HCT116 (cell line): ENCODE data around the gene EIF2D. TPM values are rescaled to one million over a fixed set of nuclear protein-coding genes. Genes with fewer than 3 reads are reported as not detected.

Experiments used
- ATAC-seq: fragments of 200-7000 bp; cut with Tn5 transposase; 2 replicates; pipeline ENCODE4 v1.9.1; 2020; ENCODE audit warnings: mild to moderate bottlenecking, moderate library complexity
- BruUV-seq: library from RNA; stranded (reverse); fragments of 400-500 nt; replicated peaks from 2 replicates; lab custom pipeline; 2021; lab: Mats Ljungman, UMichigan
- CTCF ChIA-PET: fragments of 300-600 bp; sonication (Branson Sonifier 250); formaldehyde crosslinking; loops from one replicate; lab custom pipeline; 2021; ENCODE audit warnings: antibody characterized with exemption; lab: Charles Lee
- POLR2A ChIA-PET: fragments of 300-600, 350-600 bp; sonication (Branson Sonifier 250); formaldehyde crosslinking; loops from one replicate; lab custom pipeline; 2021; ENCODE audit warnings: antibody characterized with exemption; lab: Charles Lee
- RAD21 ChIA-PET, 2 experiments: fragments of 300-600 bp; sonication (Branson Sonifier 250); formaldehyde crosslinking; loops; one replicate each; lab custom pipeline; 2023; ENCODE audit warnings: low total read pairs in 2 of 2; ENCODE audit not compliant: uncharacterized antibody in 2 of 2, unreplicated experiment in 2 of 2, low non-redundant PET in 1 of 2; lab: Charles Lee
- DNase-seq: peaks from one replicate; pipeline ENCODE4 v3.0.0-alpha.2; 2010; ENCODE audit warnings: low read depth, low spot score
- H2AFZ ChIP-seq: fragments of 200-600 bp; shearing (Covaris generic), sonication (generic); 2 replicates; pipeline ENCODE4 v1.6.1; 2017; ENCODE audit warnings: low read depth, mixed run types, mixed read lengths, antibody characterized with exemption, low read length; ENCODE audit not compliant: poor library complexity, severe bottlenecking
- H3K27ac ChIP-seq: 2 replicates; pipeline ENCODE4 v1.5.1; 2012; ENCODE audit warnings: low read depth, low read length
- H3K27me3 ChIP-seq: fragments of 200-600 bp; sonication (generic); 2 replicates; pipeline ENCODE4 v1.6.1; 2016; ENCODE audit warnings: mixed run types, low read length, mixed read lengths; ENCODE audit not compliant: insufficient read depth
- H3K36me3 ChIP-seq, 2 experiments: fragments of 200-500 bp in 1 of 2; fragments of 200-600 bp in 1 of 2; sonication (Bioruptor generic) in 1 of 2; sonication (generic) in 1 of 2; 2 replicates each; pipeline versions ENCODE4 v1.5.1 to v1.6.1; 2014 to 2016; ENCODE audit warnings: low read length in 2 of 2, inconsistent platforms in 1 of 2, mixed read lengths in 1 of 2, mixed run types in 1 of 2; ENCODE audit not compliant: insufficient read depth in 2 of 2, control insufficient read depth in 1 of 2
- H3K4me1 ChIP-seq, 2 experiments: fragments of 200-600 bp in 1 of 2; sonication (generic) in 1 of 2; 2 replicates each; pipeline versions ENCODE4 v1.5.1 to v1.6.1; 2012 to 2017; ENCODE audit warnings: low read length in 2 of 2, inconsistent platforms in 1 of 2, mild to moderate bottlenecking in 1 of 2, mixed read lengths in 1 of 2, mixed run types in 1 of 2, moderate library complexity in 1 of 2; ENCODE audit not compliant: insufficient read depth in 2 of 2, control insufficient read depth in 1 of 2
- H3K4me2 ChIP-seq: fragments of 200-600 bp; sonication (generic); 2 replicates; pipeline ENCODE4 v1.6.1; 2017; ENCODE audit warnings: mixed run types, low read length, mixed read lengths
- H3K4me3 ChIP-seq, 2 experiments: fragments of 200-600 bp in 1 of 2; sonication (generic) in 1 of 2; replicated peaks in 1 of 2; 2 replicates each; pipeline ENCODE4 v1.5.1; 2011 to 2016; ENCODE audit warnings: low read length in 2 of 2, control low read depth in 1 of 2, low read depth in 1 of 2, mild to moderate bottlenecking in 1 of 2, mixed read lengths in 1 of 2, mixed run types in 1 of 2
- H3K79me2 ChIP-seq: fragments of 200-600 bp; sonication (generic); 2 replicates; pipeline ENCODE4 v1.6.1; 2017; ENCODE audit warnings: mild to moderate bottlenecking, mixed run types, low read length, moderate library complexity, mixed read lengths; ENCODE audit not compliant: insufficient read depth
- H3K9ac ChIP-seq: fragments of 200-600 bp; sonication (generic); 2 replicates; pipeline ENCODE4 v1.6.1; 2016; ENCODE audit warnings: low read length, mixed read lengths
- H3K9me2 ChIP-seq: fragments of 200-600 bp; sonication (generic), shearing (Covaris generic); 2 replicates; pipeline ENCODE4 v1.6.1; 2017; ENCODE audit warnings: mixed run types, mild to moderate bottlenecking, moderate library complexity; ENCODE audit not compliant: insufficient read depth
- H3K9me3 ChIP-seq, 2 experiments: fragments of 200-500 bp in 1 of 2; fragments of 200-600 bp in 1 of 2; sonication (Bioruptor generic) in 1 of 2; sonication (generic) in 1 of 2; 2 replicates each; pipeline ENCODE4 v1.6.1; 2014 to 2017; ENCODE audit warnings: low read length in 2 of 2, mixed read lengths in 2 of 2, inconsistent platforms in 1 of 2, low read depth in 1 of 2, mild to moderate bottlenecking in 1 of 2, mixed run types in 1 of 2, moderate library complexity in 1 of 2; ENCODE audit not compliant: control insufficient read depth in 1 of 2, insufficient read depth in 1 of 2
- H4K20me1 ChIP-seq: fragments of 200-600 bp; sonication (generic), shearing (Covaris generic); 2 replicates; pipeline ENCODE4 v1.6.1; 2017; ENCODE audit warnings: mixed run types, mild to moderate bottlenecking, moderate library complexity; ENCODE audit not compliant: insufficient read depth
- CBX3 ChIP-seq: IDR thresholded peaks from 2 replicates; pipeline ENCODE4 v1.6.1; 2012; ENCODE audit warnings: low read depth
- CEBPB ChIP-seq: IDR thresholded peaks from 2 replicates; pipeline ENCODE4 v1.6.1; 2012; ENCODE audit warnings: low read depth
- EGR1 ChIP-seq: IDR thresholded peaks from 2 replicates; pipeline ENCODE4 v1.6.1; 2012; ENCODE audit warnings: low read depth
- ELF1 ChIP-seq: IDR thresholded peaks from 2 replicates; pipeline ENCODE4 v1.6.1; 2012; ENCODE audit warnings: low read depth, borderline replicate concordance
- EZH2 ChIP-seq: fragments of 200-600 bp; sonication (generic); IDR thresholded peaks from 2 replicates; pipeline ENCODE4 v1.6.1; 2017; ENCODE audit warnings: antibody characterized with exemption, mixed run types
- EZH2phosphoT487 ChIP-seq: fragments of 200-600 bp; IDR thresholded peaks from 2 replicates; pipeline ENCODE4 v1.6.1; 2018; ENCODE audit warnings: antibody characterized with exemption, borderline replicate concordance
- JUND ChIP-seq: IDR thresholded peaks from 2 replicates; pipeline ENCODE4 v1.6.1; 2012
- POLR2A ChIP-seq: IDR thresholded peaks from 2 replicates; pipeline ENCODE4 v1.7.0; 2011; ENCODE audit warnings: borderline replicate concordance; ENCODE audit not compliant: insufficient read depth, insufficient read length; ENCODE audit errors: extremely low read depth
- RAD21 ChIP-seq: IDR thresholded peaks from 2 replicates; pipeline ENCODE4 v1.6.1; 2012; ENCODE audit warnings: low read depth, mild to moderate bottlenecking
- SIN3A ChIP-seq: IDR thresholded peaks from 2 replicates; pipeline ENCODE4 v1.6.1; 2012; ENCODE audit warnings: low read depth
- SRF ChIP-seq: IDR thresholded peaks from 2 replicates; pipeline ENCODE4 v1.6.1; 2012; ENCODE audit warnings: low read depth
- TCF7L2 ChIP-seq: IDR thresholded peaks from 2 replicates; pipeline ENCODE4 v1.7.0; 2011; ENCODE audit warnings: borderline replicate concordance, inconsistent platforms; ENCODE audit not compliant: insufficient read depth, insufficient read length; ENCODE audit errors: extremely low read depth
- YY1 ChIP-seq: IDR thresholded peaks from 2 replicates; pipeline ENCODE4 v1.6.1; 2011; ENCODE audit warnings: low read length, low read depth, moderate library complexity, mild to moderate bottlenecking; ENCODE audit not compliant: insufficient replicate concordance; ENCODE audit errors: extremely low read depth
- ZFX ChIP-seq: fragments of 450-650 bp; IDR thresholded peaks from 2 replicates; pipeline ENCODE4 v1.6.1; 2017
- ZNF274 ChIP-seq: fragments of 200-500 bp; sonication (Bioruptor generic); IDR thresholded peaks from 2 replicates; pipeline ENCODE4 v1.6.1; 2014; ENCODE audit warnings: mild to moderate bottlenecking, low read depth, low read length, inconsistent platforms
- intact Hi-C: fragments of 100-400 bp; cut with micrococcal nuclease; formaldehyde crosslinking; loops from 2 replicates; pipeline ENCODE4 v1.10.0; 2022
- total RNA-seq: library from RNA; stranded (reverse); gene quantifications from one replicate; pipeline ENCODE4 v1.2.1, GENCODE V29; 2021; ENCODE audit not compliant: unreplicated experiment
- TF ChIP-seq, protein P1 (sequence below): IDR thresholded peaks from 2 replicates; pipeline ENCODE4 v1.6.1; 2012
- TF ChIP-seq, protein P2 (sequence below): IDR thresholded peaks from 2 replicates; pipeline ENCODE4 v1.6.1; 2012
- TF ChIP-seq, protein P3 (sequence below): IDR thresholded peaks from 2 replicates; pipeline ENCODE4 v1.6.1; 2011; ENCODE audit warnings: mild to moderate bottlenecking, low read length, moderate library complexity; ENCODE audit not compliant: insufficient replicate concordance; ENCODE audit errors: extremely low read depth
- TF ChIP-seq, protein P4 (sequence below): IDR thresholded peaks from 2 replicates; pipeline ENCODE4 v1.6.1; 2012; ENCODE audit warnings: low read depth

Gene EIF2D
- total RNA-seq, 1 experiment from 2014 or later = 54.8 TPM

DNA sequence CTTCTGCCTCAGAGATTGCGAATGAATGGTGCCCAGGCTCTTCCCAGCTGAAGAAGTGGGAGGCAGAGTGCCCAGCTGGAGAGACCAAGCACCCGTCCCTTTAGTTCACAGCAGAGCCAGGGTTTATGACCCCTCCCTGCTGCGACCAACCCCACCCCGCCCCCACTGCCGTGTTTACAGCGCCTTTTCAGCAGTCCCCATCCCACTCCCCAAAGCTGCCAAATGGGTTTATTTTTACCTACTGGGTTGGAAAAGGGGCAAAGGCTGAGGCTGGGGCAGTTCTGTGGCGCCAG, 46.7 kb upstream of the EIF2D start:
- Histone ChIP-seq H3K4me3 (no peak overlapping the region), H3K9me2 (no peaks in the 10 kb centered on the region), H3K27ac (no peak overlapping the region), H3K4me2 (no peak overlapping the region), H2AFZ (no peak overlapping the region), H3K36me3 (no peaks in the 10 kb centered on the region), H4K20me1 (no peaks in the 10 kb centered on the region), H3K4me1 (no peaks in the 10 kb centered on the region; a peak in 1 of 4 replicates), H3K27me3 (peaks cover 18% of the 10 kb centered on the region; the same call in 1 of the 2 replicates), H3K79me2 (no peaks in the 10 kb centered on the region), H3K9ac (no peak overlapping the region)
- CTCF ChIA-PET = interaction anchor here (0.9 to 3.6 kb wide), 6 partner anchors 14 to 323 kb away, joined by 3 to 17 read pairs (median 5); partner anchors contain the start of gene DYRK3
- RAD21 ChIA-PET = no interaction called here
- no peak for DNase-seq
- intact Hi-C loops = no loop called here
- BruUV-seq = no TSS peak
- no peak for ATAC-seq
- POLR2A ChIA-PET = no interaction called here
- TF ChIP-seq, protein P1, sequence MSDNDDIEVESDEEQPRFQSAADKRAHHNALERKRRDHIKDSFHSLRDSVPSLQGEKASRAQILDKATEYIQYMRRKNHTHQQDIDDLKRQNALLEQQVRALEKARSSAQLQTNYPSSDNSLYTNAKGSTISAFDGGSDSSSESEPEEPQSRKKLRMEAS = no peak
- TF ChIP-seq, protein P2, sequence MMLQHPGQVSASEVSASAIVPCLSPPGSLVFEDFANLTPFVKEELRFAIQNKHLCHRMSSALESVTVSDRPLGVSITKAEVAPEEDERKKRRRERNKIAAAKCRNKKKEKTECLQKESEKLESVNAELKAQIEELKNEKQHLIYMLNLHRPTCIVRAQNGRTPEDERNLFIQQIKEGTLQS = no peak
- TF ChIP-seq EZH2 = no peak
- TF ChIP-seq, protein P3, sequence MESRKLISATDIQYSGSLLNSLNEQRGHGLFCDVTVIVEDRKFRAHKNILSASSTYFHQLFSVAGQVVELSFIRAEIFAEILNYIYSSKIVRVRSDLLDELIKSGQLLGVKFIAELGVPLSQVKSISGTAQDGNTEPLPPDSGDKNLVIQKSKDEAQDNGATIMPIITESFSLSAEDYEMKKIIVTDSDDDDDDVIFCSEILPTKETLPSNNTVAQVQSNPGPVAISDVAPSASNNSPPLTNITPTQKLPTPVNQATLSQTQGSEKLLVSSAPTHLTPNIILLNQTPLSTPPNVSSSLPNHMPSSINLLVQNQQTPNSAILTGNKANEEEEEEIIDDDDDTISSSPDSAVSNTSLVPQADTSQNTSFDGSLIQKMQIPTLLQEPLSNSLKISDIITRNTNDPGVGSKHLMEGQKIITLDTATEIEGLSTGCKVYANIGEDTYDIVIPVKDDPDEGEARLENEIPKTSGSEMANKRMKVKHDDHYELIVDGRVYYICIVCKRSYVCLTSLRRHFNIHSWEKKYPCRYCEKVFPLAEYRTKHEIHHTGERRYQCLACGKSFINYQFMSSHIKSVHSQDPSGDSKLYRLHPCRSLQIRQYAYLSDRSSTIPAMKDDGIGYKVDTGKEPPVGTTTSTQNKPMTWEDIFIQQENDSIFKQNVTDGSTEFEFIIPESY = no peak
- TF ChIP-seq EGR1 = no peak
- no peak for TF ChIP-seq EZH2phosphoT487
- no peak for TF ChIP-seq ZNF274
- TF ChIP-seq RAD21 = no peak
- no peak for TF ChIP-seq TCF7L2
- no peak for TF ChIP-seq YY1
- no peak for TF ChIP-seq SIN3A
- no peak for TF ChIP-seq CEBPB
- no peak for TF ChIP-seq JUND
- TF ChIP-seq, protein P4, sequence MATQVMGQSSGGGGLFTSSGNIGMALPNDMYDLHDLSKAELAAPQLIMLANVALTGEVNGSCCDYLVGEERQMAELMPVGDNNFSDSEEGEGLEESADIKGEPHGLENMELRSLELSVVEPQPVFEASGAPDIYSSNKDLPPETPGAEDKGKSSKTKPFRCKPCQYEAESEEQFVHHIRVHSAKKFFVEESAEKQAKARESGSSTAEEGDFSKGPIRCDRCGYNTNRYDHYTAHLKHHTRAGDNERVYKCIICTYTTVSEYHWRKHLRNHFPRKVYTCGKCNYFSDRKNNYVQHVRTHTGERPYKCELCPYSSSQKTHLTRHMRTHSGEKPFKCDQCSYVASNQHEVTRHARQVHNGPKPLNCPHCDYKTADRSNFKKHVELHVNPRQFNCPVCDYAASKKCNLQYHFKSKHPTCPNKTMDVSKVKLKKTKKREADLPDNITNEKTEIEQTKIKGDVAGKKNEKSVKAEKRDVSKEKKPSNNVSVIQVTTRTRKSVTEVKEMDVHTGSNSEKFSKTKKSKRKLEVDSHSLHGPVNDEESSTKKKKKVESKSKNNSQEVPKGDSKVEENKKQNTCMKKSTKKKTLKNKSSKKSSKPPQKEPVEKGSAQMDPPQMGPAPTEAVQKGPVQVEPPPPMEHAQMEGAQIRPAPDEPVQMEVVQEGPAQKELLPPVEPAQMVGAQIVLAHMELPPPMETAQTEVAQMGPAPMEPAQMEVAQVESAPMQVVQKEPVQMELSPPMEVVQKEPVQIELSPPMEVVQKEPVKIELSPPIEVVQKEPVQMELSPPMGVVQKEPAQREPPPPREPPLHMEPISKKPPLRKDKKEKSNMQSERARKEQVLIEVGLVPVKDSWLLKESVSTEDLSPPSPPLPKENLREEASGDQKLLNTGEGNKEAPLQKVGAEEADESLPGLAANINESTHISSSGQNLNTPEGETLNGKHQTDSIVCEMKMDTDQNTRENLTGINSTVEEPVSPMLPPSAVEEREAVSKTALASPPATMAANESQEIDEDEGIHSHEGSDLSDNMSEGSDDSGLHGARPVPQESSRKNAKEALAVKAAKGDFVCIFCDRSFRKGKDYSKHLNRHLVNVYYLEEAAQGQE = no peak
- TF ChIP-seq CBX3 = no peak
- no peak for TF ChIP-seq ELF1
- no peak for TF ChIP-seq ZFX
- no peak for TF ChIP-seq SRF
- no peak for TF ChIP-seq POLR2A
- TF ChIP-seq, all 23 proteins: peak for 0
- no peaks in the 10 kb centered on the region for H3K9me3 ChIP-seq
